K562 (cell line): Measurements from ENCODE around the gene JAM2. TPM values are rescaled to one million over a fixed set of nuclear protein-coding genes. Genes with fewer than 3 reads are reported as not detected.

ENCODE experiments used
- CCAR2 ChIP-seq: fragments of 200-400 bp; formaldehyde crosslinking; IDR thresholded peaks from 2 replicates; pipeline ENCODE4 v1.6.1; 2017; ENCODE audit warnings: mild to moderate bottlenecking, low read depth, low read length
- DACH1 ChIP-seq: fragments of 450-650 bp; IDR thresholded peaks from 2 replicates; pipeline ENCODE4 v1.6.1; 2018; ENCODE audit not compliant: partially characterized antibody
- ESRRB ChIP-seq: fragments of 250-450 bp; sonication (Bioruptor Pico); IDR thresholded peaks from 2 replicates; pipeline ENCODE4 v1.5.0; 2020; ENCODE audit warnings: mild to moderate bottlenecking, moderate library complexity, borderline replicate concordance
- FOXJ2 ChIP-seq: fragments of 200-800 bp; sonication (Bioruptor generic); IDR thresholded peaks from 2 replicates; pipeline ENCODE4 v1.6.1; 2016; ENCODE audit warnings: missing genetic modification characterization, missing compliant biosample characterization
- GTF2F1 ChIP-seq: IDR thresholded peaks from 2 replicates; pipeline ENCODE4 v1.6.1; 2011; ENCODE audit warnings: low read depth, low read length, improper control_type of control experiment
- HNRNPUL1 ChIP-seq: fragments of 200-400 bp; formaldehyde crosslinking; IDR thresholded peaks from 2 replicates; pipeline ENCODE4 v1.6.1; 2017; ENCODE audit warnings: low read length
- LARP7 ChIP-seq: fragments of 450-650 bp; IDR thresholded peaks from 2 replicates; pipeline ENCODE4 v1.6.1; 2016
- LEF1 ChIP-seq: fragments of 450-650 bp; IDR thresholded peaks from 2 replicates; pipeline ENCODE4 v1.6.1; 2016; ENCODE audit warnings: mild to moderate bottlenecking
- MYBL2 ChIP-seq, 2 experiments: fragments of 450-650 bp in 1 of 2; sonication (generic) in 1 of 2; formaldehyde crosslinking in 1 of 2; IDR thresholded peaks; 2 replicates each; pipeline versions ENCODE4 v1.6.1 to v1.8.1; 2017 to 2022; ENCODE audit warnings: borderline replicate concordance in 1 of 2, inconsistent platforms in 1 of 2, low read depth in 1 of 2, mild to moderate bottlenecking in 1 of 2, missing genetic modification reagents in 1 of 2, moderate library complexity in 1 of 2
- MYC ChIP-seq, 2 experiments: fragments of 250-450 bp in 1 of 2; sonication (Bioruptor Pico) in 1 of 2; IDR thresholded peaks; 2 replicates each; pipeline versions ENCODE4 v1.5.1 to v1.6.1; 2012 to 2021; ENCODE audit warnings: low read depth in 2 of 2, borderline replicate concordance in 1 of 2, improper control_type of control experiment in 1 of 2, low read length in 1 of 2, mild to moderate bottlenecking in 1 of 2, moderate library complexity in 1 of 2
- PHB ChIP-seq: fragments of 250-450 bp; sonication (Bioruptor Pico); IDR thresholded peaks from 2 replicates; pipeline ENCODE4 v1.5.0; 2021
- polyA plus RNA-seq, 8 experiments: library from polyadenylated mRNA; depleted of rRNA in 4 of 8; stranded (reverse) in 5 of 8; unstranded in 3 of 8; fragments of >200 nt; fragmentation: Nextera tagmentation in 2 of 8; fragmentation: Illumina TruSeq in 1 of 8; extraction: Ambion mirVana in 2 of 8; extraction: Trizol in 1 of 8; gene quantifications; 2 replicates each; pipeline versions ENCODE4 v1.2.1 to v1.2.3, GENCODE V29; 2011 to 2014; ENCODE audit warnings: inconsistent platforms in 1 of 8, missing spikeins in 1 of 8
- total RNA-seq, 7 experiments: library from RNA; depleted of rRNA in 6 of 7; stranded (reverse); fragments of >200 nt in 6 of 7; fragmentation: Illumina TruSeq in 2 of 7; extraction: Trizol in 2 of 7; gene quantifications; 2 replicates each; pipeline versions ENCODE4 v1.2.1 to v1.2.3, GENCODE V29; 2011 to 2021; ENCODE audit warnings: low replicate concordance in 1 of 7
- TF ChIP-seq, protein P1 (sequence below): fragments of 200-400 bp; formaldehyde crosslinking; IDR thresholded peaks from 2 replicates; pipeline ENCODE4 v1.6.1; 2017; ENCODE audit warnings: mild to moderate bottlenecking, low read depth, low read length, moderate library complexity
- TF ChIP-seq, protein P2 (sequence below): fragments of 450-650 bp; IDR thresholded peaks from 2 replicates; pipeline ENCODE4 v1.6.1; 2018; ENCODE audit not compliant: partially characterized antibody
- TF ChIP-seq, protein P3 (sequence below), 2 experiments: fragments of 450-650 bp; formaldehyde crosslinking in 1 of 2; IDR thresholded peaks; 2 replicates each; pipeline versions ENCODE4 v1.4.0 to v1.6.1; 2014 to 2020; ENCODE audit warnings: mild to moderate bottlenecking in 2 of 2, borderline replicate concordance in 1 of 2, low read depth in 1 of 2

Gene JAM2
- total and polyA plus RNA-seq, 9 of the 15 experiments (the other 6 are each of a cell fraction or from before 2014, with no cell fraction given): 0.03 to 0.08 (median 0.07) TPM; not detected in 6

DNA sequence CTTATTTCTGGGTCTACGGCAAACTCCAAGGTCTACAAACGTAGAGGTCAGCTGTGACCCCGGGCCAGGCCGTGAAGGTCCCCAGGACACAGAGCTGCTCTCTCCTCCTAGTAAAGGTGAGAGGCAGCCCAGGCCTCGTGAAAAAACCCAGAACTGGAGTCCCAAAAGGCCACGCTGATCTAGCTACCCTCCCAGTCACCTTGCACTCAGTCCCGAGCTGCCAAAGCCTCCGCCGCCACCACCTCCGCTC is 95.5 kb downstream of the JAM2 start (continued):
- TF ChIP-seq, protein P1, sequence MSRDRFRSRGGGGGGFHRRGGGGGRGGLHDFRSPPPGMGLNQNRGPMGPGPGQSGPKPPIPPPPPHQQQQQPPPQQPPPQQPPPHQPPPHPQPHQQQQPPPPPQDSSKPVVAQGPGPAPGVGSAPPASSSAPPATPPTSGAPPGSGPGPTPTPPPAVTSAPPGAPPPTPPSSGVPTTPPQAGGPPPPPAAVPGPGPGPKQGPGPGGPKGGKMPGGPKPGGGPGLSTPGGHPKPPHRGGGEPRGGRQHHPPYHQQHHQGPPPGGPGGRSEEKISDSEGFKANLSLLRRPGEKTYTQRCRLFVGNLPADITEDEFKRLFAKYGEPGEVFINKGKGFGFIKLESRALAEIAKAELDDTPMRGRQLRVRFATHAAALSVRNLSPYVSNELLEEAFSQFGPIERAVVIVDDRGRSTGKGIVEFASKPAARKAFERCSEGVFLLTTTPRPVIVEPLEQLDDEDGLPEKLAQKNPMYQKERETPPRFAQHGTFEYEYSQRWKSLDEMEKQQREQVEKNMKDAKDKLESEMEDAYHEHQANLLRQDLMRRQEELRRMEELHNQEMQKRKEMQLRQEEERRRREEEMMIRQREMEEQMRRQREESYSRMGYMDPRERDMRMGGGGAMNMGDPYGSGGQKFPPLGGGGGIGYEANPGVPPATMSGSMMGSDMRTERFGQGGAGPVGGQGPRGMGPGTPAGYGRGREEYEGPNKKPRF: no peak
- TF ChIP-seq, protein P2, sequence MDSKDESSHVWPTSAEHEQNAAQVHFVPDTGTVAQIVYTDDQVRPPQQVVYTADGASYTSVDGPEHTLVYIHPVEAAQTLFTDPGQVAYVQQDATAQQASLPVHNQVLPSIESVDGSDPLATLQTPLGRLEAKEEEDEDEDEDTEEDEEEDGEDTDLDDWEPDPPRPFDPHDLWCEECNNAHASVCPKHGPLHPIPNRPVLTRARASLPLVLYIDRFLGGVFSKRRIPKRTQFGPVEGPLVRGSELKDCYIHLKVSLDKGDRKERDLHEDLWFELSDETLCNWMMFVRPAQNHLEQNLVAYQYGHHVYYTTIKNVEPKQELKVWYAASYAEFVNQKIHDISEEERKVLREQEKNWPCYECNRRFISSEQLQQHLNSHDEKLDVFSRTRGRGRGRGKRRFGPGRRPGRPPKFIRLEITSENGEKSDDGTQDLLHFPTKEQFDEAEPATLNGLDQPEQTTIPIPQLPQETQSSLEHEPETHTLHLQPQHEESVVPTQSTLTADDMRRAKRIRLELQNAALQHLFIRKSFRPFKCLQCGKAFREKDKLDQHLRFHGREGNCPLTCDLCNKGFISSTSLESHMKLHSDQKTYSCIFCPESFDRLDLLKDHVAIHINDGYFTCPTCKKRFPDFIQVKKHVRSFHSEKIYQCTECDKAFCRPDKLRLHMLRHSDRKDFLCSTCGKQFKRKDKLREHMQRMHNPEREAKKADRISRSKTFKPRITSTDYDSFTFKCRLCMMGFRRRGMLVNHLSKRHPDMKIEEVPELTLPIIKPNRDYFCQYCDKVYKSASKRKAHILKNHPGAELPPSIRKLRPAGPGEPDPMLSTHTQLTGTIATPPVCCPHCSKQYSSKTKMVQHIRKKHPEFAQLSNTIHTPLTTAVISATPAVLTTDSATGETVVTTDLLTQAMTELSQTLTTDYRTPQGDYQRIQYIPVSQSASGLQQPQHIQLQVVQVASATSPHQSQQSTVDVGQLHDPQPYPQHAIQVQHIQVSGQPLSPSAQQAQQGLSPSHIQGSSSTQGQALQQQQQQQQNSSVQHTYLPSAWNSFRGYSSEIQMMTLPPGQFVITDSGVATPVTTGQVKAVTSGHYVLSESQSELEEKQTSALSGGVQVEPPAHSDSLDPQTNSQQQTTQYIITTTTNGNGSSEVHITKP: no peak
- TF ChIP-seq MYC (IDR thresholded peaks at IDR 0.05; ENCODE audit: low read depth, low read length): no peak
- peak; percentile 36; the same call in 1 of the 2 replicates for TF ChIP-seq MYC (CRISPR knock-in tag; IDR thresholded peaks at IDR 0.05; ENCODE audit: borderline replicate concordance, low read depth)
- no peak for TF ChIP-seq FOXJ2
- no peak for TF ChIP-seq MYBL2 (IDR thresholded peaks at IDR 0.05; ENCODE audit: low read depth)
- no peak for TF ChIP-seq MYBL2 (CRISPR knock-in tag; IDR thresholded peaks at IDR 0.05; ENCODE audit: borderline replicate concordance)
- TF ChIP-seq PHB (CRISPR knock-in tag): peak; percentile 29; the same call in 1 of the 2 replicates
- 0 out of 2 replicates have a peak, but pooled peaks have one; percentile 61 for TF ChIP-seq LARP7
- TF ChIP-seq HNRNPUL1: no peak
- no peak for TF ChIP-seq CCAR2
- no peak for TF ChIP-seq DACH1
- TF ChIP-seq ESRRB (CRISPR knock-in tag): no peak
- TF ChIP-seq, protein P3, sequence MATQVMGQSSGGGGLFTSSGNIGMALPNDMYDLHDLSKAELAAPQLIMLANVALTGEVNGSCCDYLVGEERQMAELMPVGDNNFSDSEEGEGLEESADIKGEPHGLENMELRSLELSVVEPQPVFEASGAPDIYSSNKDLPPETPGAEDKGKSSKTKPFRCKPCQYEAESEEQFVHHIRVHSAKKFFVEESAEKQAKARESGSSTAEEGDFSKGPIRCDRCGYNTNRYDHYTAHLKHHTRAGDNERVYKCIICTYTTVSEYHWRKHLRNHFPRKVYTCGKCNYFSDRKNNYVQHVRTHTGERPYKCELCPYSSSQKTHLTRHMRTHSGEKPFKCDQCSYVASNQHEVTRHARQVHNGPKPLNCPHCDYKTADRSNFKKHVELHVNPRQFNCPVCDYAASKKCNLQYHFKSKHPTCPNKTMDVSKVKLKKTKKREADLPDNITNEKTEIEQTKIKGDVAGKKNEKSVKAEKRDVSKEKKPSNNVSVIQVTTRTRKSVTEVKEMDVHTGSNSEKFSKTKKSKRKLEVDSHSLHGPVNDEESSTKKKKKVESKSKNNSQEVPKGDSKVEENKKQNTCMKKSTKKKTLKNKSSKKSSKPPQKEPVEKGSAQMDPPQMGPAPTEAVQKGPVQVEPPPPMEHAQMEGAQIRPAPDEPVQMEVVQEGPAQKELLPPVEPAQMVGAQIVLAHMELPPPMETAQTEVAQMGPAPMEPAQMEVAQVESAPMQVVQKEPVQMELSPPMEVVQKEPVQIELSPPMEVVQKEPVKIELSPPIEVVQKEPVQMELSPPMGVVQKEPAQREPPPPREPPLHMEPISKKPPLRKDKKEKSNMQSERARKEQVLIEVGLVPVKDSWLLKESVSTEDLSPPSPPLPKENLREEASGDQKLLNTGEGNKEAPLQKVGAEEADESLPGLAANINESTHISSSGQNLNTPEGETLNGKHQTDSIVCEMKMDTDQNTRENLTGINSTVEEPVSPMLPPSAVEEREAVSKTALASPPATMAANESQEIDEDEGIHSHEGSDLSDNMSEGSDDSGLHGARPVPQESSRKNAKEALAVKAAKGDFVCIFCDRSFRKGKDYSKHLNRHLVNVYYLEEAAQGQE (IDR thresholded peaks at IDR 0.05; ENCODE audit: borderline replicate concordance): no peak
- TF ChIP-seq, protein P3 (CRISPR knock-in tag; IDR thresholded peaks at IDR 0.05; ENCODE audit: low read depth): 0 out of 2 replicates have a peak, but pooled peaks have one; percentile 25
- TF ChIP-seq LEF1: no peak
- no peak for TF ChIP-seq GTF2F1
